ENCODE data around the gene ZNF512B.

ZNF512B gene

GRCh38 chr20:63945921-63946920, 23.5 kb downstream of the ZNF512B start:
- no peak for DNase-seq

DNA sequence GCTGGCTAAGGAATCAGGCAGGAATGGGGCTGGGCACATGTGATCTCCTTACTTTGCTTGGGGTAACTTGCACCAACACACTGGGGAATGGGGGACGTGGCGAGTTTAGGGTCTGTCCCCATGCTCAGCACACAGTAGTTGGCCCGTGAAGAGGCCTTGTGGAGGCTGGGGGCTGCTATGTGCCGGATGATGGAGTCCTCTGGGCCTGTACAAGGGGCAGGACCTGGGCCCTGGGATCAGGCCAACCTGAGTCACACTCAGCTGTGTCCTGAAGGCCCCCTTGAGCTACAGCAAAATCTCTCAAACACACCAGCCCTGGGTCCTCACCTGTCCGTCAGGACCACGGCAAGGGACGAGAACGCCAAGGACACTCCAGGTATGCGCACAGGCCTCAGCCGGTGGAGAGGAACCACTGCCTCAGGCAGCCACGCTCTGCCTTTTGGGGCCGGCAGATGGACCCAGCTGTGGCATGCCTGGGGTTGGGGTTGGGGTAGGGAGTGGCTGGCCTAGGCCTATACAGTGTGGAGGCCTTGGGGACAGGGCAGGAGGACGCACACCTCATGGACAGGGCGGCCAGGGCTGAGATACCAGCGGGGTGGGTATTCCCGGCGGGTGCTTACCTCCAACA, 24.6 kb downstream of the ZNF512B start:
- DNase-seq, result no peak

DNA sequence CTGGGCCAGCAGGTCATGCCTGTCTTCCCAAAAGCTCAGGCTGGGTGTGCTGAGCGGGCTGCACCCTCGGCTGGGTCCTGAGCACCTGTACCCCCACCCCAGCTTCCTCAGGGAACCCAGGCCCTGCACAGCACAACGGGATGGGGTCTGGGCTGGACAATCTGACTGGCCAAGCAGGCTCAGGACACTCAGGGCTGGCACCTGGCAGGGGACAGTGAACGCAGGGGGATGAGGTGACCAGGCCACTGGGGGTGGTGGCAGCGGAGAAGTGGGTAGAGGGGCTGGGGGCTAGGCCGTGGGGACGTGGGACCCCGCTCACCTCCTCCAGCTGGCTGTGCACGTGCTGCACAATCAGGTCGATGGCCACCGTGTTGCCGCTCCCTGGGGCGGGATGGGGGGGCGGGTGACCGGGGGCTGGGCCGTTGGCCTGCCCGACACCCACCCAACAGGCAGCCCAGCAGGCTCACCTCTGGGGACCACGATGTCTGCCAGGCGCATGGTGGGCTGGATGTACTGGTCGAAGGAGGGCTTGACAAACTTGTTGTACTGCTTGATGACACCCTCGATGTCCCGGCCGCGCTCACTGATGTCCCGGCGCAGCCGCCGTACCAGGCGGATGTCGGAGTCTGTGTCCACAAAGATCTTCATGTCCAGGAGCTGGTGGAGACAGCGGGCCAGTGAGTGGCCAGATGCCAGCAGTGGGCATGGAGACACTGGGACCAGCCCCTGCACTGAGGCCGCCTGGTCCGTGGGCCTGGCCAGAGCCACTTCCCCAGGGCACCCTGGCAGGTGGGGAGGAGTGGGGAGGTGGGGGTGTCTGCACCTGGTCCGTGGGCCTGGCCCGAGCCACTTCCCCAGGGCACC, 25.4 kb downstream of the ZNF512B start:
- DNase-seq, result no peak

DNA sequence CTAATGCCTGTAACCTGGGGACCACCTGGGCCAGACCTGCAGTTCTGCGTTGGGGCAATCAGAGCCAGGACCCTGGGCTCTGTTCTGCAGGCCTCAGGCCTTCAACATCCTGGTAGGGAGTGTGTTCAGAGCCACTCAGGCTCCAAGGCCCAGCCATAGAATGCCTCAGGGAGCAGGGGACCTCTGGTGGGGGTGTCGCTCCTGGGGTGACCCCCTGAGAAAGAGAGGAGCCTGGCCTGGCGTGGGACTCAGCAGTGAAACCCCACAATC, 26.0 kb downstream of the ZNF512B start:
- no peak for DNase-seq

DNA sequence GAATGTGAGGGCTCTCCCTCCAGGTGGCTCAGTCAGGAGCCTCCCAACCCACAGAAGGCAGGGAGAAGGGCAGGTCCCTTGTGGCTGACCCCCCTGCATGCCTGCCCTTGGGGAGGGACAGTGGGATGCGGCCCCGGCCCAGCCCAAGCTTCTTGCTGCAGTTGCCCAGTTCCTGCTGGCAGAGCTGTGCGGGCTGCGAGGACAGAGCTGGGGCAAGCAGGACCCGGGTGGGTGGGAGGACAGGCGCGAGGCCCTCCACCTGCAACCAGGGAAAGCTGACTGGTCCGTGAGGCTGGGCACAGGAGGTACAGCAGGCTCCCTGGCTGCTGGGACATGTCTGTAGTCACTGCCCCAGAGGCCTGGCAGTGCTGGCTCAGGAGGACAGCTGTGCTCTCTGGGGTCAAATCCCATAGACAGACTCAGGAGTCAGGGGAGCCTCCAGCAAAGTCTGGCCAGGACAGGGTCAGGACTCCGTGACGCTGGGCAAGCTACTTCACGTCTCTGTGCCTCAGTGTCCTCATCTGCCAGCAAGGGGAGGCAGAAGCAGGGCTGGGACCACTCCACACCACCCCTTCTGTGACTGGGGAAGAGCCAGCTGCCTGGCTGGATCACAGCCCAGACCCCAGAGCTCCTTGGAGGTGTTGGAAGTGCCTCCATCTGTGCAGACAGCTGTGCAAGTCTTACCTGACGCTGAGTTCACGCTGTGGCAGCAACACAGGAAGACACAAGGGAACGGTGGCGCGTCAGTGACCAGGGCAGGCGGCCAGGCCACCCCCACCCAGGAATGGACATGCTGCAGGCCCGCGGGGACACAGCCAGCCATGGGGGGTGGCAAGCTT, 26.5 kb downstream of the ZNF512B start:
- no peak for DNase-seq

DNA sequence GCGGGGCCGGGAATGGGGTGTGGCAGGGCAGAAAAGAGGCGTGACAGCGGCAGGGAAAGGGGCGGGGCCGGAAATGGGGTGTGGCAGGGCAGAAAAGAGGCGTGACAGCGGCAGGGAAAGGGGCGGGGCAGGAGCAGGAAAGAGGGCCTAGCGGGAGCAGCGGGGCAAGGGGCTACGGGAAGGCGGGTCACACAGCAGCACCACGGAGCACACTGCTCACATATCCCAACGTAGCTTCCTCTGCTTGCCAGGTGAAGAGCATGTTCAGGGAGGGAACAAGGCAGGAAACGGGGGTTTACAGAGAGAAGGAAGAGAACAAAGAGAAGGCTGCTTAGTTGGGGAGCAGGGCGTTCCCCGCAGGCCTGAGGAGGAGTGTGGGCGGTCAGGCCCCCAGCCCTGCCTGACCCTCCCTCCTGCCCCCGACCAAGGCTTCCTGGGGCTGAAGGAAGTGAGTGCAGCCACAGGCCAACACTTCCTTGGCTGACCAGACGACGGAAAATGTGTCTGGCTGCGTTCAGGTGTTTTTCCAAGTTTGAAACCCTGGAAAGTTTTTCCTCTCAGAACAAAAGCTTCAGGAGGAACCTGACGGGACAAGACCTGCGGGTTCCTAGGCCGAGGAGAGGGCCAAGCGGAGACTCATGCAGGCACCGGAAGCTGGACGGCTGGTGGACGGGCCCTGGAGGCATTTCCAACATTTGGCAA, 27.3 kb downstream of the ZNF512B start:
- DNase-seq, result no peak

GRCh38 chr20:63941282-63942081, 28.2 kb downstream of the ZNF512B start:
- DNase-seq, result no peak

DNA sequence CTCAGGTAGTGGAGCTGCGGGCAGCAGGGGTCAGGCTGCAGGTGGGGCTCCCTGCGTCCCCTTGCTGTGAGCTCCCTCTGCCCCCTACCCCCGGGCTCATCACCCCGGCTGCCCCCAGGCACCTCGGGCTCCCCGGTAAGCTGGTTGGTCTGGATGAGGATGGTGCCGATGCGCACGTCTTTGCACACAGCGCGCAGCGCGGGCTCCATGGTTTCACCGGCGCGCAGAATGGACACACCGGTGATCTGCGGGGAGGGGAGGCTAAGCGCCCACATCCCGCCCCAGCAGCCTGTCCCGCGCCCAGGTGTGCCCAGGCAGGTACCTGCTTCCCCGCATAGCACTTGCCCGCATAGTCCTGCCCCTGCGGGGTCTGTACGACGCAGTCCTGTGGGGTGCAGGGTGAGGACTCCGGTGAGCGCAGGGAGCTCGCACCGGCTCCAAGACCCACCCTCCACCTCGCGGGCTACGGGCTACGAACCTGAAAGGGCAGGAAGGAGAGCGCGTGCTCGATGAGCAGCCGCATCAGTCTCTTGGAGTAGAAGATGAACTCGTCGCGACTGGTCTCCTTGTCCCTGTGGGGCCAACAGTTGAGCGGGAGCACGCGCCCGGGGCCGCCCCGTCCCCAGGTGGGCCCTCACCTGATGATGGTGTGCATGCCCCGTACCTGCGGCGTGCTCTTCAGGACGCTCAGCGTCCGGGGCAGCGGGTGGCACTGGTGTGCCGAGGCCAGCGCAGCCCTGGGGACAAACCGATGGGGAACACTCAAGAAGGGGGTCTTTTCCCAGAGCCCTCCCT, 29.1 kb downstream of the ZNF512B start:
- no peak for DNase-seq

GRCh38 chr20:63940071-63940471, 29.7 kb downstream of the ZNF512B start:
- DNase-seq, result no peak

GRCh38 chr20:63939061-63939935, 30.4 kb downstream of the ZNF512B start:
- no peak for DNase-seq

DNA sequence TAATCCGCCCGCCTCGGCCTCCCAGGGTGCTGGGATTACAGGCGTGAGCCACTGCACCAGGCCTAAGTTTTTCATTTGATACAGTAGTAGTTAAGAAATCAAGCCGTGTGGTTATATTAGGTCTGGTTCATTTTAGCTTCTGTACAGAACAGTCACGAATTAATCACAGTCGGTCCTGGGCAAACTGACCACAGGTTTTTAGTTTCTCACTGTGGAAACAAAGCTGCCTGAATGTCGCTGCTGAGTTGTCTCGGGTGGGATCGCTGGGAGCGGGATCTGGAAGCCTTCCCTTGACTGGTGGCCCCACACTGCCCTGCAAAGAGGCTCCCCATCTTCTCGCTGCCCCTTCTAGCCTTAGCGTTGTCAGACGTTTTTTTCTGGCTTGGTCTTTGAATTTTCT, 32.1 kb downstream of the ZNF512B start:
- DNase-seq, result no peak

DNA sequence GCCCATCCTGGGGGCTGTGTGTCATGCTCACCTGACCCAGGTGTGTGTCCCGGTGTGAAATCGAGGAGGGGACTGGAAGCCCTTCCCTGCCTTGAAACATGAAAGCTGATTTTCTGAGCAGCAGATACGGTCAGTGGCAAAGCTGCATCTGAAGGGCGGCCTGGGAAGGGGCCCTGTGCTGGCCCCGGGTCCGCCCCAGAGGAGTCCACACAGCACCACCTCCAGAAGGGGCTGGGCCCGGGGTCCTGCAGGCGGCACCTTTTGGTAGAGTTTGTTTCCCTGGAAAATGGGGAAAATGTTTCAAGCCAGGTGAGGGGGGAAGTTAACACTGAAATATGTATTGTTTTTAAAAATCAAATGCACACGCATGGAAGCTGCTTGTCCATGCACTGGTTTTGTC, 34.3 kb downstream of the ZNF512B start:
- no peak for DNase-seq

GRCh38 chr20:63934271-63935068, 35.3 kb downstream of the ZNF512B start:
- DNase-seq, result no peak

GRCh38 chr20:63933646-63934045, 36.1 kb downstream of the ZNF512B start:
- DNase-seq, result no peak

GRCh38 chr20:63932606-63933160, 37.0 kb downstream of the ZNF512B start:
- no peak for DNase-seq

GRCh38 chr20:63931735-63932134, 38.0 kb downstream of the ZNF512B start:
- DNase-seq, result no peak

GRCh38 chr20:63930971-63931553, 38.7 kb downstream of the ZNF512B start:
- no peak for DNase-seq

Data from NCI-H446 treated with DMSO at 0.1 percent for 48 hours (cell line).